NB4 (cell line): ENCODE data around the gene LXN.

Experiments used
- CTCF ChIP-seq: IDR thresholded peaks from one replicate; pipeline ENCODE4 v1.5.1; 2012; ENCODE audit warnings: low read depth, low read length
- MYC ChIP-seq: IDR thresholded peaks from 2 replicates; pipeline ENCODE4 v1.6.1; 2011; ENCODE audit warnings: low read depth, low read length
- POLR2A ChIP-seq: IDR thresholded peaks from 2 replicates; pipeline ENCODE4 v1.6.1; 2011; ENCODE audit warnings: mild to moderate bottlenecking; ENCODE audit not compliant: insufficient read length; ENCODE audit errors: extremely low read depth

- TF ChIP-seq CTCF (no peak), POLR2A (no peak), MYC (no peak)
Observed at GRCh38 chr3:158617982-158618875, 54.2 kb downstream of the LXN start.
